Osteocyte (in vitro differentiated cells): Measurements from ENCODE around the gene BTNL2. TPM values are rescaled to one million over a fixed set of nuclear protein-coding genes. Genes with fewer than 3 reads are reported as not detected.

Experiments used
- DNase-seq: peaks from one replicate; pipeline ENCODE4 v3.0.0; 2021; ENCODE audit warnings: mixed read lengths; ENCODE audit not compliant: unreplicated experiment; ENCODE audit errors: extremely low spot score
- H3K27ac Mint-ChIP-seq: one replicate; pipeline ENCODE4 v1.8.0; 2021; ENCODE audit warnings: mild to moderate bottlenecking, mixed read lengths; ENCODE audit not compliant: unreplicated experiment
- H3K27me3 Mint-ChIP-seq: one replicate; pipeline ENCODE4 v1.8.0; 2021; ENCODE audit warnings: mixed read lengths; ENCODE audit not compliant: unreplicated experiment
- H3K36me3 Mint-ChIP-seq: one replicate; pipeline ENCODE4 v1.8.0; 2021; ENCODE audit warnings: mixed read lengths; ENCODE audit not compliant: unreplicated experiment
- H3K4me1 Mint-ChIP-seq: one replicate; pipeline ENCODE4 v1.8.0; 2021; ENCODE audit warnings: mixed read lengths; ENCODE audit not compliant: unreplicated experiment
- H3K4me3 Mint-ChIP-seq: one replicate; pipeline ENCODE4 v1.8.0; 2021; ENCODE audit warnings: mild to moderate bottlenecking, moderate library complexity, mixed read lengths; ENCODE audit not compliant: unreplicated experiment
- H3K9me3 Mint-ChIP-seq: one replicate; pipeline ENCODE4 v1.8.0; 2021; ENCODE audit warnings: mixed read lengths; ENCODE audit not compliant: unreplicated experiment
- CTCF ChIP-seq: fragments of 200-600 bp; sonication (generic); IDR thresholded peaks from 2 replicates; pipeline ENCODE4 v1.5.0; 2021; ENCODE audit warnings: antibody characterized with exemption, mild to moderate bottlenecking, moderate library complexity
- total RNA-seq: library from RNA; stranded (reverse); gene quantifications from 2 replicates; pipeline ENCODE4 v1.2.1, GENCODE V29; 2021

The BTNL2 gene
- total RNA-seq, 1 donor from 2014 or later: not detected

DNA sequence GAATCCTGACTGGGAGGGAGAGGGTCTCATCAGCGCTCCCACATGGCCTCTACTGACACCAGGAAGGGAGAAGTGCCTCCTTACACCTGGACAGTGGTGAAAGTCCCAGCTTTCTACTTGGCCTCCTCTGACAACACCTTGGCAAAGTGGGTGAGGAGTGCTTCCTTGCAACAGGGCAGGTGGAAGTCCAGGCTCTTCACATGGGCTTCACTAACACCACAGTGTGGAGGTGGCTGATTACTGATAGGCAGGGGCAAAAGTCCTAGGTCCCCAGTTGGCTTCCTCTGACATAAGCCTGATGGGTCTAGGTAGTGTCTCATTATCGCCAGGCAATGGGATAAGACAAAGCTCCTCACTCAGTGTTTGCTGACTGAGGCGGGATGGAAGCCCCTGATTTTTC lies 23.2 kb upstream of the BTNL2 start:
- H3K9me3 Mint-ChIP-seq: no peaks in the 10 kb centered on the region
- no peak for DNase-seq
- H3K4me3 Mint-ChIP-seq: no peak overlapping the region
- no peak overlapping the region for H3K27ac Mint-ChIP-seq
- no peaks in the 10 kb centered on the region for H3K36me3 Mint-ChIP-seq
- H3K4me1 Mint-ChIP-seq: no peaks in the 10 kb centered on the region
- TF ChIP-seq CTCF: no peak
- peaks cover 5% of the 10 kb centered on the region for H3K27me3 Mint-ChIP-seq

GRCh38 chr6:32427934-32428474 lies 21.0 kb upstream of the BTNL2 start:
- no peak overlapping the region for H3K4me3 Mint-ChIP-seq
- H3K27ac Mint-ChIP-seq: no peak overlapping the region
- H3K27me3 Mint-ChIP-seq: peaks cover 8% of the 10 kb centered on the region
- no peaks in the 10 kb centered on the region for H3K4me1 Mint-ChIP-seq
- no peaks in the 10 kb centered on the region for H3K36me3 Mint-ChIP-seq
- no peaks in the 10 kb centered on the region for H3K9me3 Mint-ChIP-seq
- no peak for TF ChIP-seq CTCF
- no peak for DNase-seq

DNA sequence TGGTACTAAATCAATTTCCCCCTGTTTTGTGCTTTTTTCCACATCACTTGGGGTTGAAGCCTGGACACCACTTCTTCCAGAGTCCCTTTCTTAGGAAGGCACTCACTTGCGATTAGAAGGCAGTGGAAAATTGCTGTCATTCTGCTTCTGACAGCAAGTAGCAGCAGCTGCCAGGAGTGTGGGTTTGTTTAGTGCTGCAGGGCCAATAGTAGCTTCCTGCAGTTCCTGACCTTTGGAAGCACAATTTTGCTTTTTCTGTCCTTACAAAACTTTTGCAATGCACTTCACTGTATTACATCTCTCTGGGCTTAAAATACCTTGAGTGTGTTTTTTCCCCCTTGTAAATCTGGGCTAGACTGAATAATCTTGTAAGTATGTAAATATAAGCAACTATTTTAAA lies 20.2 kb upstream of the BTNL2 start:
- Mint-ChIP-seq H3K27me3 (peaks cover 7% of the 10 kb centered on the region), H3K27ac (no peak overlapping the region), H3K4me3 (no peak overlapping the region), H3K36me3 (no peaks in the 10 kb centered on the region), H3K4me1 (no peaks in the 10 kb centered on the region), H3K9me3 (no peaks in the 10 kb centered on the region)
- no peak for DNase-seq
- no peak for TF ChIP-seq CTCF

DNA sequence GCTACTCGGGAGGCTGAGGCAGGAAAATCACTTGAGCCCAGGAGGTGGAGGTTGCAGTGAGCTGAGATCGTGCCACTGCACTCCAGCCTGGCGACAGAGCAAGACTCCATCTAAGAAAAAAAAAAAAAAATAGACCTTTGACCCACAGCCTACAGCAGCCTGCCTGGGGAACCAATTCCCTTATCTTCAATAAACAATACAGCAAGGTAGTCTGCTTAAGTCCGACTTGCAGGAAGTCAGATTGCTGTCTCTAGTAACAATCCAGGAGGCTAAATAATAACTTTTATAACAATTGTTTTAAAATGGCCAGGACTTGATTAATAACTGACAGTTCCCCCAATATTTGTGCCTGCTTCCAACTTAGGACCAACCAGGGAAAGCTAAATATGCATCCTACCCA lies 19.4 kb upstream of the BTNL2 start:
- H3K4me1 Mint-ChIP-seq: no peaks in the 10 kb centered on the region
- no peak overlapping the region for H3K27ac Mint-ChIP-seq
- TF ChIP-seq CTCF: no peak
- DNase-seq: no peak
- H3K36me3 Mint-ChIP-seq: no peaks in the 10 kb centered on the region
- no peak overlapping the region for H3K4me3 Mint-ChIP-seq
- no peaks in the 10 kb centered on the region for H3K9me3 Mint-ChIP-seq
- peaks cover 14% of the 10 kb centered on the region for H3K27me3 Mint-ChIP-seq

GRCh38 chr6:32424589-32425300 lies 17.8 kb upstream of the BTNL2 start:
- no peaks in the 10 kb centered on the region for H3K9me3 Mint-ChIP-seq
- no peak for DNase-seq
- TF ChIP-seq CTCF: no peak
- H3K27ac Mint-ChIP-seq: no peak overlapping the region
- peaks cover 26% of the 10 kb centered on the region for H3K27me3 Mint-ChIP-seq
- no peaks in the 10 kb centered on the region for H3K4me1 Mint-ChIP-seq
- H3K4me3 Mint-ChIP-seq: no peak overlapping the region
- no peaks in the 10 kb centered on the region for H3K36me3 Mint-ChIP-seq
